Measurements from ENCODE around the gene NPC1L1. TPM values are rescaled to one million over a fixed set of nuclear protein-coding genes. Genes with fewer than 3 reads are reported as not detected.

The NPC1L1 gene
- total RNA-seq, 1 experiment from 2014 or later = 6.5 TPM

DNA sequence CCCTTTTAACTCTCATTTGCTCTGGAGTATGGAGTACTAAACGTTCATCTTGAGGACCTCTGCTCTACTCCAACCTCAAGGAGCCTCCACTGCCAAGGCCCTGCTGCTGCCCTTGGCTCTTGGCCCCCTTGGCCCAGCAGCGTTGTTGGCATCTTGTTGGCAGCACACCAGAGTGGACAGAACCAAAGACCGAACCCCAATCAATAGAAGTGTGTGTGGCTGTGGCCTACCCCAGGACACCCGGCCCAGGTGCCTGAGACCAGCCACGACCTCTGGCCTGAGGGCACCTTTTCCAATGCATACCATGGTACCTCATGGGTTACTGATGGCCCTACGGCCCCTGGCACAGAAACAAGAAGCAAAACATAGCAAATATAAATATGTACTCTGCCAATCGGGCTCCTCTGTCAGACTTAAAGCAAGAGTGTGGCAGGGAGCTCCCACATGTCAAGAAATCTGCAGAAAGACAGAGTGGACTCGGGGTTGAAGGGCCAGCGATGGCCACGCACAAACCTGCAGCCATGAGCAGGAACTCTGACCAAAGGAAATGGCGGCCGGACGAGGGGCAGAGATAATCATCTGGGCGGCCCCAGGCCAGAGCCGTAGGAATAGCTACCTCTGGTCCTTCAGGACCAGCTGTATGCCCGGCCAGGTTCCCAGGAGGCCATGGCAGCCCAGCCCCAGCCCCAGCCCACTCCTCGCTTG is 2.9 kb downstream of the NPC1L1 start:
- POLR2A ChIA-PET = no interaction called here

DNA sequence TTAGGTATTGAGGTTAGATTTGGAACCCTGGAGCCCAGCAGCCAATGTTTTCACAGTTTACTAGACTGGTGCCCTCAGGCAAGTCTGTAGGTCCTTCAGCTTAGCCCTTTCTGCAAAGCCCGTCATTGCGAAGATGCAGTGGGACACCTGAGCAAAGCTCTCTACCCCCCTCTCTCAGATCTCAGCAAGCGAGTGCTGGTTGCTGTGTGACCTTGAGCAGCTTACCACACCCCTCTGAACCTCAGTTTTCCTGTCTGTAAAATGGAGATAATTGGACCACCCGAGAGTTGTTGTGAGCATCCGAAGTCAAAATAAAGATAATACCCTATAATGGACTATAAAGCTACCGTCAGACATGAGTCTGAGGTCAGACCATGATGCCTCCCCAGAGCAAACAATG is 3.7 kb downstream of the NPC1L1 start:
- no peak overlapping the region for H3K4me3 Mint-ChIP-seq (ENCODE audit: unreplicated experiment)
- intact Hi-C loops (cut with micrococcal nuclease; ENCODE audit: unreplicated experiment) = no loop called here
- H3K9me3 Mint-ChIP-seq (ENCODE audit: unreplicated experiment) = no peaks in the 10 kb centered on the region
- H3K4me3 ChIP-seq (ENCODE audit: low read depth, low read length) = no peak overlapping the region
- H3K4me1 Mint-ChIP-seq (ENCODE audit: low read depth, unreplicated experiment) = peaks cover 18% of the 10 kb centered on the region
- no peak overlapping the region for H3K27ac Mint-ChIP-seq (ENCODE audit: unreplicated experiment)
- TF ChIP-seq, protein P1, sequence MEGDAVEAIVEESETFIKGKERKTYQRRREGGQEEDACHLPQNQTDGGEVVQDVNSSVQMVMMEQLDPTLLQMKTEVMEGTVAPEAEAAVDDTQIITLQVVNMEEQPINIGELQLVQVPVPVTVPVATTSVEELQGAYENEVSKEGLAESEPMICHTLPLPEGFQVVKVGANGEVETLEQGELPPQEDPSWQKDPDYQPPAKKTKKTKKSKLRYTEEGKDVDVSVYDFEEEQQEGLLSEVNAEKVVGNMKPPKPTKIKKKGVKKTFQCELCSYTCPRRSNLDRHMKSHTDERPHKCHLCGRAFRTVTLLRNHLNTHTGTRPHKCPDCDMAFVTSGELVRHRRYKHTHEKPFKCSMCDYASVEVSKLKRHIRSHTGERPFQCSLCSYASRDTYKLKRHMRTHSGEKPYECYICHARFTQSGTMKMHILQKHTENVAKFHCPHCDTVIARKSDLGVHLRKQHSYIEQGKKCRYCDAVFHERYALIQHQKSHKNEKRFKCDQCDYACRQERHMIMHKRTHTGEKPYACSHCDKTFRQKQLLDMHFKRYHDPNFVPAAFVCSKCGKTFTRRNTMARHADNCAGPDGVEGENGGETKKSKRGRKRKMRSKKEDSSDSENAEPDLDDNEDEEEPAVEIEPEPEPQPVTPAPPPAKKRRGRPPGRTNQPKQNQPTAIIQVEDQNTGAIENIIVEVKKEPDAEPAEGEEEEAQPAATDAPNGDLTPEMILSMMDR (IDR thresholded peaks at IDR 0.05; ENCODE audit: insufficient read depth in 1 of 2, low read depth in 1 of 2, low read length in 1 of 2, severe bottlenecking in 1 of 2, unreplicated experiment in 1 of 2) = no peak
- CTCF ChIA-PET = interaction anchor here (0.7 kb wide), 1 partner anchor 199 kb away, joined by 3 read pairs; no protein-coding TSS in a partner anchor
- no peaks in the 10 kb centered on the region for H3K27me3 ChIP-seq (replicated peaks; ENCODE audit: control insufficient read depth, insufficient read depth, low read length)
- peaks cover 1% of the 10 kb centered on the region for H3K36me3 ChIP-seq (ENCODE audit: control insufficient read depth, insufficient read depth, low read length)
- H3K36me3 Mint-ChIP-seq (ENCODE audit: insufficient read depth, unreplicated experiment) = peaks cover 5% of the 10 kb centered on the region
- H3K4me1 ChIP-seq = peaks cover 20% of the 10 kb centered on the region
- POLR2A ChIA-PET = no interaction called here
- no peaks in the 10 kb centered on the region for H3K27me3 Mint-ChIP-seq (ENCODE audit: insufficient read depth, unreplicated experiment)
- BruUV-seq (replicated peaks) = no TSS peak
- DNase-seq = no peak
- no peaks in the 10 kb centered on the region for H3K9me3 ChIP-seq

More for the DNA sequence above, 2.9 kb downstream of the NPC1L1 start:
- Histone ChIP-seq H3K4me3 (ENCODE audit: low read depth, low read length) (no peak overlapping the region), H3K9me3 (no peaks in the 10 kb centered on the region), H3K27me3 (replicated peaks; ENCODE audit: control insufficient read depth, insufficient read depth, low read length) (no peaks in the 10 kb centered on the region), H3K4me1 (peaks cover 25% of the 10 kb centered on the region), H3K36me3 (ENCODE audit: control insufficient read depth, insufficient read depth, low read length) (peaks cover 1% of the 10 kb centered on the region)
- Mint-ChIP-seq H3K36me3 (ENCODE audit: insufficient read depth, unreplicated experiment) (peaks cover 5% of the 10 kb centered on the region), H3K4me3 (ENCODE audit: unreplicated experiment) (no peak overlapping the region), H3K27ac (ENCODE audit: unreplicated experiment) (no peak overlapping the region), H3K27me3 (ENCODE audit: insufficient read depth, unreplicated experiment) (no peaks in the 10 kb centered on the region), H3K4me1 (ENCODE audit: low read depth, unreplicated experiment) (peaks cover 26% of the 10 kb centered on the region), H3K9me3 (ENCODE audit: unreplicated experiment) (no peaks in the 10 kb centered on the region)
- no peak for DNase-seq
- no TSS peak for BruUV-seq (replicated peaks)
- TF ChIP-seq, protein P1 (IDR thresholded peaks at IDR 0.05; ENCODE audit: insufficient read depth in 1 of 2, low read depth in 1 of 2, low read length in 1 of 2, severe bottlenecking in 1 of 2, unreplicated experiment in 1 of 2) = no peak
- CTCF ChIA-PET = no interaction called here
- intact Hi-C loops (cut with micrococcal nuclease; ENCODE audit: unreplicated experiment) = no loop called here

DNA sequence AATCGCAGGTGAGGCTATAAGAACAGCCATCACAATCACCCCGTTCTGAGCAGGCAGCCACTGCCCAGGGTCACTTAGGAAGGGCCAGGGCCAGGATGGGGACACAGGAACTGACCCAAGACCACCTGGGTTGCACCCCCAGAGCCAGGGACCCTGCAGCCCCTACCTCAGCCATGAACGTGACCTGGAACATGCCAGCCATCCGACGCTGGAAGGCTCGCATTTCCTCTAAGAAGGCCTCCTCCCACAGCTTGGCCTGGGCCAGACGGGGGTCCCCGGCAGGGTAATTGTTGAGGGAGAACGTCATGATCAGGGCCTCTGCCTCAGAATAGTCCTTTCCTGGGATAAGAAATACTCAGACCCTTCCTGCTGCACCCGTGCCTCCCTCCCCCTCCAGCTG is 5.0 kb downstream of the NPC1L1 start:
- Mint-ChIP-seq H3K27ac (ENCODE audit: unreplicated experiment) (no peak overlapping the region), H3K27me3 (ENCODE audit: insufficient read depth, unreplicated experiment) (no peaks in the 10 kb centered on the region), H3K36me3 (ENCODE audit: insufficient read depth, unreplicated experiment) (peaks cover 5% of the 10 kb centered on the region), H3K4me1 (ENCODE audit: low read depth, unreplicated experiment) (peaks cover 6% of the 10 kb centered on the region), H3K4me3 (ENCODE audit: unreplicated experiment) (no peak overlapping the region), H3K9me3 (ENCODE audit: unreplicated experiment) (no peaks in the 10 kb centered on the region)
- Histone ChIP-seq H3K27me3 (replicated peaks; ENCODE audit: control insufficient read depth, insufficient read depth, low read length) (no peaks in the 10 kb centered on the region), H3K4me3 (ENCODE audit: low read depth, low read length) (no peak overlapping the region), H3K9me3 (no peaks in the 10 kb centered on the region), H3K4me1 (peaks cover 7% of the 10 kb centered on the region), H3K36me3 (ENCODE audit: control insufficient read depth, insufficient read depth, low read length) (peaks cover 1% of the 10 kb centered on the region)
- TF ChIP-seq, protein P1 (IDR thresholded peaks at IDR 0.05; ENCODE audit: insufficient read depth in 1 of 2, low read depth in 1 of 2, low read length in 1 of 2, severe bottlenecking in 1 of 2, unreplicated experiment in 1 of 2) = no peak
- no TSS peak for BruUV-seq (replicated peaks)
- intact Hi-C loops (cut with micrococcal nuclease; ENCODE audit: unreplicated experiment) = no loop called here
- ChIA-PET POLR2A (no interaction called here), CTCF (no interaction called here)
- no peak for DNase-seq

All from Caco-2 (cell line).